ENCODE measurements around the gene MCC. TPM values are rescaled to one million over a fixed set of nuclear protein-coding genes. Genes with fewer than 3 reads are reported as not detected.

The MCC gene
- total and polyA plus RNA-seq, 4 donors = 1.6 to 38.6 (median 11.2) TPM

- TF ChIP-seq CTCF (IDR thresholded peaks at IDR 0.05; ENCODE audit: control extremely low read depth, extremely low read depth) = no peak
- WGBS, 2 donors = 92 to 98% methylated on average over 4 of the region's 4 CpGs
- H3K4me3 ChIP-seq = no peak overlapping the region
- no peaks in the 10 kb centered on the region for H3K9me3 ChIP-seq (ENCODE audit: control insufficient read depth in 4 of 4, insufficient read depth in 3 of 4, low read length in 3 of 4)
- H3K36me3 ChIP-seq (ENCODE audit: control insufficient read depth in 4 of 4, insufficient read depth in 4 of 4, low read length in 4 of 4) = no peaks in the 10 kb centered on the region
- H3K27me3 ChIP-seq (ENCODE audit: control insufficient read depth in 3 of 3, insufficient read depth in 3 of 3, low read length in 2 of 3) = no peaks in the 10 kb centered on the region
- DNase-seq = no peak
- no peak overlapping the region for H3K27ac ChIP-seq (ENCODE audit: low read depth in 1 of 2, low read length in 1 of 2)
- H3K4me1 ChIP-seq (ENCODE audit: control insufficient read depth in 5 of 5, insufficient read depth in 5 of 5, low read length in 5 of 5) = peaks cover 5 to 31% (median 14%) of the 10 kb centered on the region in 5 donors
- no peak overlapping the region for H3K9ac ChIP-seq (ENCODE audit: insufficient read depth in 1 of 2, low read length in 2 of 2)
- ATAC-seq (ENCODE audit: insufficient read depth, low FRiP score) = no peak
These were observed 311.5 kb downstream of the MCC start for GRCh38 chr5:113176734-113177133.

GRCh38 chr5:113176196-113176595 is 312.1 kb downstream of the MCC start:
- ATAC-seq (ENCODE audit: insufficient read depth, low FRiP score) = no peak
- DNase-seq = no peak
- TF ChIP-seq CTCF (IDR thresholded peaks at IDR 0.05; ENCODE audit: control extremely low read depth, extremely low read depth) = no peak
- Histone ChIP-seq H3K9ac (ENCODE audit: insufficient read depth in 1 of 2, low read length in 2 of 2) (no peak overlapping the region), H3K27me3 (ENCODE audit: control insufficient read depth in 3 of 3, insufficient read depth in 3 of 3, low read length in 2 of 3) (no peaks in the 10 kb centered on the region), H3K9me3 (ENCODE audit: control insufficient read depth in 4 of 4, insufficient read depth in 3 of 4, low read length in 3 of 4) (no peaks in the 10 kb centered on the region), H3K4me3 (no peak overlapping the region), H3K4me1 (ENCODE audit: control insufficient read depth in 5 of 5, insufficient read depth in 5 of 5, low read length in 5 of 5) (peaks cover 5 to 31% (median 14%) of the 10 kb centered on the region in 5 donors), H3K27ac (ENCODE audit: low read depth in 1 of 2, low read length in 1 of 2) (no peak overlapping the region), H3K36me3 (ENCODE audit: control insufficient read depth in 4 of 4, insufficient read depth in 4 of 4, low read length in 4 of 4) (no peaks in the 10 kb centered on the region)
- 86 to 93% methylated on average over 2 of the region's 2 CpGs for WGBS, 2 donors

- ATAC-seq (ENCODE audit: insufficient read depth, low FRiP score) = no peak
- DNase-seq = no peak
- Histone ChIP-seq H3K4me3 (no peak overlapping the region), H3K9ac (ENCODE audit: insufficient read depth in 1 of 2, low read length in 2 of 2) (no peak overlapping the region), H3K27ac (ENCODE audit: low read depth in 1 of 2, low read length in 1 of 2) (no peak overlapping the region), H3K27me3 (ENCODE audit: control insufficient read depth in 3 of 3, insufficient read depth in 3 of 3, low read length in 2 of 3) (no peaks in the 10 kb centered on the region), H3K4me1 (ENCODE audit: control insufficient read depth in 5 of 5, insufficient read depth in 5 of 5, low read length in 5 of 5) (peaks cover 0 to 27% (median 1%) of the 10 kb centered on the region in 5 donors), H3K9me3 (ENCODE audit: control insufficient read depth in 4 of 4, insufficient read depth in 3 of 4, low read length in 3 of 4) (no peaks in the 10 kb centered on the region), H3K36me3 (ENCODE audit: control insufficient read depth in 4 of 4, insufficient read depth in 4 of 4, low read length in 4 of 4) (no peaks in the 10 kb centered on the region)
- TF ChIP-seq CTCF (IDR thresholded peaks at IDR 0.05; ENCODE audit: control extremely low read depth, extremely low read depth) = no peak
- 75 to 77% methylated on average over 5 of the region's 5 CpGs for WGBS, 2 donors
These were observed 315.9 kb downstream of the MCC start for GRCh38 chr5:113172231-113172826.

GRCh38 chr5:113171520-113171919 is 316.7 kb downstream of the MCC start:
- Histone ChIP-seq H3K9me3 (ENCODE audit: control insufficient read depth in 4 of 4, insufficient read depth in 3 of 4, low read length in 3 of 4) (no peaks in the 10 kb centered on the region), H3K36me3 (ENCODE audit: control insufficient read depth in 4 of 4, insufficient read depth in 4 of 4, low read length in 4 of 4) (no peaks in the 10 kb centered on the region), H3K27me3 (ENCODE audit: control insufficient read depth in 3 of 3, insufficient read depth in 3 of 3, low read length in 2 of 3) (no peaks in the 10 kb centered on the region), H3K9ac (ENCODE audit: insufficient read depth in 1 of 2, low read length in 2 of 2) (no peak overlapping the region), H3K27ac (ENCODE audit: low read depth in 1 of 2, low read length in 1 of 2) (no peak overlapping the region), H3K4me1 (ENCODE audit: control insufficient read depth in 5 of 5, insufficient read depth in 5 of 5, low read length in 5 of 5) (peaks cover 1 to 30% (median 9%) of the 10 kb centered on the region in 5 donors), H3K4me3 (no peak overlapping the region)
- WGBS, 2 donors = 94 to 95% methylated on average over 5 of the region's 5 CpGs
- TF ChIP-seq CTCF (IDR thresholded peaks at IDR 0.05; ENCODE audit: control extremely low read depth, extremely low read depth) = no peak
- ATAC-seq (ENCODE audit: insufficient read depth, low FRiP score) (no peak), DNase-seq (no peak)
